ENCODE data around the gene STK40. TPM values are rescaled to one million over a fixed set of nuclear protein-coding genes. Genes with fewer than 3 reads are reported as not detected.

The STK40 gene
- total RNA-seq, 2 experiments from 2014 or later, result 41.2 to 44.4 TPM

DNA sequence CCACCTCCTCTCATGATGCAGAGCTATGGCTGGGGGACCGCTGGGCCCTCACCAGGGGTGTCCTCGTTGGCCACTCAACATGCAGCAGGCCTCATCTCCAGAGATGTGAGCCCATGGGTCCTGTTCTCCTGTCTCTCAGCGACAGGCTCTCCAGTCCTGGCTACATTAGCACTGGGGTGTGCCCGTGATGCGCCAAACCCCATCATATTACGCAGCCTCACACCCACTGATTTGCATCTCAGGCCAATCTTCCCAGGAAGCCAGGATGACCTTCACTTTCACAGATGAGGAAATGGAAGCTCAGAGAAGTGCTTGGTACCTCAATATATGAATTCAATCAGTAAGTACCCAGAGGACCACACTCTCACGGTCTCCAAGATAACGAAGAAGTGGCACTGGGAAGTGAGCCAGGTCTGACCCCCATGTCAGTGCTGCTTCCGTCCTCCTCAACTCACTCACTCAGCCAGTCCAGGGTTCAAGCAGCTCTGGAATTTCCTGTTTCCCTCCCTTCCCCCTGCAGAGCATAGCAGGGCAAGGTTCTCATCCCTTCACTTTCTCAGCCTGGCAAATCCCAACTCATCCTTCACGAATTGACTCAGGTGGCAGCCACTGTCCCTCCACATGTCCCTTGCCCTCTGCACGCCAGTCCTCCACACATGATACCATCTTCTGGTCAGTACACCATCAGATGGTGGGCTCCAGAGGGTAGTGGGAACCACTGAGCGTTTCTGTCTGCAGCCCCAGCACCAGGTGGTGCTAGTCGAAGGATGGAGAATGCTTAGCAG, 33.4 kb downstream of the STK40 start:
- Mint-ChIP-seq H3K27ac (peak overlapping the region; percentile 32), H3K4me1 (ENCODE audit: low read depth) (peaks cover 24% of the 10 kb centered on the region), H3K27me3 (no peaks in the 10 kb centered on the region)

DNA sequence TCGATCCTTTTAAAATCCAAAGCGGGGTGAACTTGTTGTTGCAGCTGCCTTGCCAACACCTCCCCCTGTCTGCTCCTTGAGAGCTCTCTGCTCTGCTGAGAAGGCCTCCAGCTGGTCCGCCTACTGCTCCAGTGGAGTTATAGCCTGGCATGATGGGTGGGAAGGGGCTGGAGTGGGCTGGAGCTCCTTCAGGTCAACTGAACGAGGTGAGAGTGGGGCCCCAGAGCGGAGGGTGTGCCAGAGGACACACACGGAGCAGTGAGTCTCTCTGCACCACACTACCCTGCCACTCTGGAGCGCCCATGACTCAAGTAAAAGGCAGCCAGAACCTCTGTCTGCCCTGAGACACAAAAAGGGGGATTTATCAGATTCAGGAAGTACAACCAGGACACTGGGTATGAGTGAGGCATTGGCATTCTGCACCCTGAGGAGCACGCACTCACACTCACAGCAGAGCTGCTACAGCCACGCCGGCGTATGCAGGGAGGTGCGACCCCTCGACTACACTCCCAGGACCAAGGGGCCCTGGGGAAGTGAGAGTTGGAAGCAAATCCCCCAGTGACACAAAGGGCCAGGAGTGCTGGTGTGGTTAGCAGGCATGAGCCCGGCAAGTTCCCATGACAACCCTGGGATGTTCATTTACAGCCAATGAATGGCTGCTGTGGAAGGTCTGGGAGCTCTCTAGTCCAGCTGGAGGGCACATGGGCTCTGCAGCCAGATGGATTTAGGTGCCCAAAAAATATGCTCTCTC, 34.3 kb downstream of the STK40 start:
- no peaks in the 10 kb centered on the region for H3K27me3 Mint-ChIP-seq
- intact Hi-C loops (cut with micrococcal nuclease), result no loop called here
- no peak overlapping the region for H3K4me3 Mint-ChIP-seq
- TF ChIP-seq, protein P1, sequence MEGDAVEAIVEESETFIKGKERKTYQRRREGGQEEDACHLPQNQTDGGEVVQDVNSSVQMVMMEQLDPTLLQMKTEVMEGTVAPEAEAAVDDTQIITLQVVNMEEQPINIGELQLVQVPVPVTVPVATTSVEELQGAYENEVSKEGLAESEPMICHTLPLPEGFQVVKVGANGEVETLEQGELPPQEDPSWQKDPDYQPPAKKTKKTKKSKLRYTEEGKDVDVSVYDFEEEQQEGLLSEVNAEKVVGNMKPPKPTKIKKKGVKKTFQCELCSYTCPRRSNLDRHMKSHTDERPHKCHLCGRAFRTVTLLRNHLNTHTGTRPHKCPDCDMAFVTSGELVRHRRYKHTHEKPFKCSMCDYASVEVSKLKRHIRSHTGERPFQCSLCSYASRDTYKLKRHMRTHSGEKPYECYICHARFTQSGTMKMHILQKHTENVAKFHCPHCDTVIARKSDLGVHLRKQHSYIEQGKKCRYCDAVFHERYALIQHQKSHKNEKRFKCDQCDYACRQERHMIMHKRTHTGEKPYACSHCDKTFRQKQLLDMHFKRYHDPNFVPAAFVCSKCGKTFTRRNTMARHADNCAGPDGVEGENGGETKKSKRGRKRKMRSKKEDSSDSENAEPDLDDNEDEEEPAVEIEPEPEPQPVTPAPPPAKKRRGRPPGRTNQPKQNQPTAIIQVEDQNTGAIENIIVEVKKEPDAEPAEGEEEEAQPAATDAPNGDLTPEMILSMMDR (IDR thresholded peaks at IDR 0.05), result no peak
- peak; percentile 24 for ATAC-seq
- peak overlapping the region; percentile 40 for H3K27ac Mint-ChIP-seq
- peaks cover 24% of the 10 kb centered on the region for H3K36me3 Mint-ChIP-seq (ENCODE audit: low read depth)
- peaks cover 24% of the 10 kb centered on the region for H3K4me1 Mint-ChIP-seq (ENCODE audit: low read depth)
- POLR2A ChIA-PET, result interaction anchor here (1.1 to 2.0 kb wide), 4 partner anchors 8 to 46 kb away, joined by 3 to 7 read pairs (median 4); partner anchors contain the start of gene LSM10
- no peaks in the 10 kb centered on the region for H3K9me3 Mint-ChIP-seq
- CTCF ChIA-PET, result interaction anchor here (1.0 to 13.0 kb wide), 5 partner anchors 9 to 73 kb away, joined by 3 to 102 read pairs (median 5); no protein-coding TSS in a partner anchor
- DNase-seq, result no peak

More for the DNA sequence above, 33.4 kb downstream of the STK40 start:
- DNase-seq (no peak), ATAC-seq (no peak)
- ChIA-PET POLR2A (interaction anchor here (0.9 to 1.1 kb wide), 2 partner anchors 9 to 103 kb away, joined by 3 read pairs; no protein-coding TSS in a partner anchor), CTCF (interaction anchor here (1.8 to 13.0 kb wide), 3 partner anchors 10 to 16 kb away, joined by 7 to 102 read pairs (median 10); no protein-coding TSS in a partner anchor)
- no peaks in the 10 kb centered on the region for H3K9me3 Mint-ChIP-seq
- intact Hi-C loops (cut with micrococcal nuclease), result no loop called here
- TF ChIP-seq, protein P1 (IDR thresholded peaks at IDR 0.05), result no peak
- H3K4me3 Mint-ChIP-seq, result no peak overlapping the region
- peaks cover 20% of the 10 kb centered on the region for H3K36me3 Mint-ChIP-seq (ENCODE audit: low read depth)

DNA sequence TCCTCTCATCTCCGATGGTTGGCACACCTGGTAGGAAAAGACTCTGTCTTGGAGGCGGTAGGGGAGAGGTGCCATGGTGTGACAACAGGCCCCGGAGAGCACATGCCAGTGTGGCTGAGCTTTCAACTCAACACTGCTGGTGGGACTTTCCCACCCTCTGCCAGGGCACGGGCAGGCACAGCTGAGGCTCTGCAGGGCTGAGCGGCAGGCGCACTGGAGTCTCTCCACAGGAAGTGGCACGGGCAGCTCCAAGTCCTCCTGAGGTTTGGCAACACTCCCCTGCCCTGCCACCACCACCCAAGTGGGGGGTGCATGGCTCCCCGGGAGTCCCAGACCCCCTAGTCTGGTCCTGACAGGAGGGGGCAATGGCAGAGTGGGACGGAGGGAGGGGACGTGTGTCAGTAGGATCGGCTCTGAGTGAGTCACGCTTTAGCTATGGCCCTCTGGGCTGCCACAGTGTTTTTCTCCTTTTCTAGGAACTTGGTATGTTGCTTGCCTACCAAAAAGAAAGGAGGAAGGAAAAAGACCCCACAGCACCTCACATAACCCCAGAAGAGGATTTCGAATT, 35.0 kb downstream of the STK40 start:
- Mint-ChIP-seq H3K4me1 (ENCODE audit: low read depth) (peaks cover 24% of the 10 kb centered on the region), H3K4me3 (no peak overlapping the region), H3K9me3 (no peaks in the 10 kb centered on the region), H3K27me3 (no peaks in the 10 kb centered on the region), H3K27ac (peak overlapping the region; percentile 80), H3K36me3 (ENCODE audit: low read depth) (peaks cover 24% of the 10 kb centered on the region)
- ChIA-PET POLR2A (interaction anchor here (0.7 to 2.0 kb wide), 5 partner anchors 10 to 47 kb away, joined by 3 to 7 read pairs (median 4); partner anchors contain the start of gene LSM10), CTCF (interaction anchor here (1.0 to 13.0 kb wide), 5 partner anchors 8 to 74 kb away, joined by 3 to 102 read pairs (median 5); no protein-coding TSS in a partner anchor)
- TF ChIP-seq, protein P1 (IDR thresholded peaks at IDR 0.05), result no peak
- intact Hi-C loops (cut with micrococcal nuclease), result no loop called here
- peak; percentile 86 for ATAC-seq
- peak; percentile 61 for DNase-seq

DNA sequence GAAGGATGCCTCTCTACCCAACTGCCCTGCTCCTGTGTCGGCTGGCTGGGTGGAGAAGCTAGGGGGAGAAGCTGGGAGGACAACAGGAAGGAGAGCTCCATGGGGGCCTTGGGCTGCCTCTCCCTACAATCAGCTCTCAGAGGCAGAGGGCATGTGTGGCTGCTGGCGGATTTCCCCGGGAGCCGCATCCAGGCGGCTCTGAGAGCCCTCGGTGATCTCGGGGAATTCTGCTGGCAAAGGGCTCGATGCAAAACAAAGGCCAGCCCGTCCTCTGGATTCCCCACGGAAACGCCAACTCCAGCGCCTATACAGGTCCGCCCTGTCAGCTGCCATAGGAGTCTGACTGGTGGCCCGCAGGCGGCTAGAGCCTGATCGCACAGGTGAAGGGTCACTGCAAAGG, 35.9 kb downstream of the STK40 start:
- intact Hi-C loops (cut with micrococcal nuclease), result no loop called here

More for the DNA sequence above, 35.9 kb downstream of the STK40 start:
- TF ChIP-seq, protein P1 (IDR thresholded peaks at IDR 0.05), result no peak
- H3K4me1 Mint-ChIP-seq (ENCODE audit: low read depth), result peaks cover 24% of the 10 kb centered on the region
- POLR2A ChIA-PET, result interaction anchor here (0.6 to 2.0 kb wide), 5 partner anchors 9 to 85 kb away, joined by 4 to 7 read pairs (median 5); partner anchors contain the start of gene LSM10
- no peaks in the 10 kb centered on the region for H3K27me3 Mint-ChIP-seq
- H3K9me3 Mint-ChIP-seq, result no peaks in the 10 kb centered on the region
- H3K4me3 Mint-ChIP-seq, result no peak overlapping the region
- CTCF ChIA-PET, result interaction anchor here (1.7 to 13.0 kb wide), 2 partner anchors 18 to 75 kb away, joined by 5 to 102 read pairs; no protein-coding TSS in a partner anchor
- H3K36me3 Mint-ChIP-seq (ENCODE audit: low read depth), result peaks cover 24% of the 10 kb centered on the region
- DNase-seq (no peak), ATAC-seq (no peak)
- no peak overlapping the region for H3K27ac Mint-ChIP-seq

All from activated CD8-positive, alpha-beta T cell treated with anti-CD3 and anti-CD28 coated beads for 36 hours (primary cell).